CD4-positive, alpha-beta memory T cell (primary cell): ENCODE data around the gene FAF1. TPM values are rescaled to one million over a fixed set of nuclear protein-coding genes. Genes with fewer than 3 reads are reported as not detected.

Source experiments
- CTCF ChIA-PET: fragments of 350-600 bp; sonication (Branson Sonifier 250); formaldehyde crosslinking; loops from one replicate; lab custom pipeline; 2021; ENCODE audit warnings: inconsistent platforms; ENCODE audit not compliant: partially characterized antibody; lab: Charles Lee
- POLR2A ChIA-PET: fragments of 350-600 bp; sonication (Branson Sonifier 250); formaldehyde crosslinking; loops from one replicate; lab custom pipeline; 2021; ENCODE audit not compliant: partially characterized antibody; lab: Charles Lee
- DNase-seq, 5 donors: peaks; one replicate each; pipeline versions ENCODE4 v3.0.0 to v3.0.0-alpha.2; 2020 to 2022; ENCODE audit warnings: mixed read lengths in 1 of 5
- H3K27ac ChIP-seq: one replicate; pipeline ENCODE4 v1.7.0; 2013; ENCODE audit warnings: low read depth, low read length
- H3K27me3 ChIP-seq: 2 replicates; pipeline ENCODE4 v1.7.0; 2013; ENCODE audit warnings: mild to moderate bottlenecking, low read length, moderate library complexity; ENCODE audit not compliant: insufficient read depth
- H3K36me3 ChIP-seq: 2 replicates; pipeline ENCODE4 v1.7.0; 2013; ENCODE audit warnings: mild to moderate bottlenecking, low read length, moderate library complexity; ENCODE audit not compliant: insufficient read depth
- H3K4me1 ChIP-seq: 2 replicates; pipeline ENCODE4 v1.7.0; 2013; ENCODE audit warnings: mild to moderate bottlenecking, low read length, moderate library complexity; ENCODE audit not compliant: insufficient read depth
- H3K4me3 ChIP-seq, 2 donors: one replicate each; pipeline ENCODE4 v1.7.0; 2013; ENCODE audit warnings: low read length in 2 of 2, mild to moderate bottlenecking in 1 of 2
- H3K9me3 ChIP-seq, 2 donors: one replicate each; pipeline ENCODE4 v1.7.0; 2013; ENCODE audit warnings: low read length in 2 of 2, control low read depth in 1 of 2; ENCODE audit not compliant: control insufficient read depth in 1 of 2
- H3K27ac Mint-ChIP-seq, 7 donors: one replicate each; pipeline ENCODE4 v1.8.0; 2020 to 2021; ENCODE audit warnings: mixed read lengths in 7 of 7, mild to moderate bottlenecking in 6 of 7, inconsistent platforms in 3 of 7, moderate library complexity in 3 of 7
- H3K27me3 Mint-ChIP-seq, 2 donors: one replicate each; pipeline ENCODE4 v1.8.0; 2020 to 2021; ENCODE audit warnings: mixed read lengths in 2 of 2
- H3K36me3 Mint-ChIP-seq, 2 donors: one replicate each; pipeline ENCODE4 v1.8.0; 2020 to 2021; ENCODE audit warnings: mixed read lengths in 2 of 2, inconsistent platforms in 1 of 2, mild to moderate bottlenecking in 1 of 2
- H3K4me1 Mint-ChIP-seq, 4 donors: one replicate each; pipeline ENCODE4 v1.8.0; 2020 to 2021; ENCODE audit warnings: mixed read lengths in 4 of 4, mild to moderate bottlenecking in 1 of 4
- H3K4me3 Mint-ChIP-seq, 8 donors: one replicate each; pipeline ENCODE4 v1.8.0; 2020 to 2021; ENCODE audit warnings: mixed read lengths in 8 of 8, mild to moderate bottlenecking in 7 of 8, moderate library complexity in 6 of 8, inconsistent platforms in 3 of 8
- H3K9me3 Mint-ChIP-seq, 8 donors: one replicate each; pipeline ENCODE4 v1.8.0; 2020 to 2021; ENCODE audit warnings: mixed read lengths in 8 of 8, mild to moderate bottlenecking in 5 of 8, inconsistent platforms in 3 of 8, moderate library complexity in 1 of 8
- intact Hi-C: fragments of 100-400 bp; cut with micrococcal nuclease; formaldehyde crosslinking; loops from one replicate; pipeline ENCODE4 v1.15.1; 2023
- polyA plus RNA-seq, 2 donors: library from polyadenylated mRNA; unstranded; fragments of 300-500 nt; fragmentation: Illumina TruSeq; gene quantifications; one replicate each; pipeline ENCODE4 v1.2.3, GENCODE V29; 2021
- total RNA-seq, 2 experiments: library from RNA; stranded (reverse); gene quantifications; one replicate each; pipeline ENCODE4 v1.2.3, GENCODE V29; 2021

FAF1 gene
- total and polyA plus RNA-seq, 4 experiments from 2014 or later = 36.0 to 60.2 (median 53.9) TPM

DNA sequence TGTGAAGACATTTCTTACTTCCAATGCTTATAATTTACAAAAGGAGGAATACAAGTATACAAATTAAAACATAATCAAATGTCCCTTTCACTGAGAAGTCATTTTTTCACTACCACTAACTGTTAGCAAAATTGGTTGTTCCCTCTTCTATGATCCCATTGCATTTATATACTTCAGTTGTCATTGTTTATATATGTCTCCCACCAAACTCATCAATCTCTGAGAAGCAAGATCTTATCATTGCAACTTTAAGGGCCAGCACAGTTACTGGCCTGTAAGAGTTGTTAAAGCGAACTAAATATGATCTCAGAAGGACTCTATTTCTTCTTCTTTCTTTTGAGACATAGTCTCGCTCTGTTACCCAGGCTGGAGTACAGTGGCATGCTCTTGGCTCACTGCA lies 313.5 kb downstream of the FAF1 start:
- H3K36me3 Mint-ChIP-seq = peaks cover 25 to 32% of the 10 kb centered on the region in 2 donors
- no peak overlapping the region for H3K27ac ChIP-seq
- H3K4me1 ChIP-seq = no peaks in the 10 kb centered on the region
- DNase-seq = no peak
- POLR2A ChIA-PET = no interaction called here
- no peaks in the 10 kb centered on the region for H3K9me3 Mint-ChIP-seq
- no peaks in the 10 kb centered on the region for H3K36me3 ChIP-seq
- intact Hi-C loops = no loop called here
- H3K27me3 Mint-ChIP-seq = no peaks in the 10 kb centered on the region
- H3K27me3 ChIP-seq = no peaks in the 10 kb centered on the region
- no peaks in the 10 kb centered on the region for H3K9me3 ChIP-seq
- no peak overlapping the region for H3K4me3 ChIP-seq
- H3K4me3 Mint-ChIP-seq = no peak overlapping the region
- CTCF ChIA-PET = no interaction called here
- H3K27ac Mint-ChIP-seq = no peak overlapping the region
- peaks cover 0 to 3% (median 0%) of the 10 kb centered on the region in 4 donors for H3K4me1 Mint-ChIP-seq

DNA sequence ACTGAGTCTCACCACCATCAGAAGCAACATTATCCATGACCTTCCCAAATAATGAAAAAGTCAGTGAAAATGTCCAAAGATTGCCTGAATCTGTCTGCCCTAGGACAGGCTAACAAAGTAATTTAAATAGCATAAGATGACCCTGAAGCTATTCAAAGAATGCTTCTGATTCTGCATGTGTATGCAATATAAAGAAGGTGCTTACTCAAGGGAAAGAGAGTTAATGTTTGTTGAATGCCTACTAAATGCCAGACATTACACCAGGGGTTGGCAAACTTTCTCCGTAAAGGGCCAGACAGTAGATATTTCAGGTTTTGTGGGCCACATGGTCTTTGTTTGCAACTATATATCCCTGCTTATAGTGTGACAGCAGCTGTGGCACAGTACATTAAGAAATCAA lies 314.9 kb downstream of the FAF1 start:
- Mint-ChIP-seq H3K9me3 (no peaks in the 10 kb centered on the region), H3K4me1 (peaks cover 0 to 1% (median 0%) of the 10 kb centered on the region in 4 donors), H3K36me3 (peaks cover 26 to 32% of the 10 kb centered on the region in 2 donors), H3K27me3 (no peaks in the 10 kb centered on the region), H3K4me3 (no peak overlapping the region), H3K27ac (no peak overlapping the region)
- intact Hi-C loops = no loop called here
- Histone ChIP-seq H3K9me3 (no peaks in the 10 kb centered on the region), H3K4me3 (no peak overlapping the region), H3K27ac (no peak overlapping the region), H3K27me3 (no peaks in the 10 kb centered on the region), H3K4me1 (no peaks in the 10 kb centered on the region), H3K36me3 (no peaks in the 10 kb centered on the region)
- no peak for DNase-seq
- ChIA-PET POLR2A (no interaction called here), CTCF (no interaction called here)

DNA sequence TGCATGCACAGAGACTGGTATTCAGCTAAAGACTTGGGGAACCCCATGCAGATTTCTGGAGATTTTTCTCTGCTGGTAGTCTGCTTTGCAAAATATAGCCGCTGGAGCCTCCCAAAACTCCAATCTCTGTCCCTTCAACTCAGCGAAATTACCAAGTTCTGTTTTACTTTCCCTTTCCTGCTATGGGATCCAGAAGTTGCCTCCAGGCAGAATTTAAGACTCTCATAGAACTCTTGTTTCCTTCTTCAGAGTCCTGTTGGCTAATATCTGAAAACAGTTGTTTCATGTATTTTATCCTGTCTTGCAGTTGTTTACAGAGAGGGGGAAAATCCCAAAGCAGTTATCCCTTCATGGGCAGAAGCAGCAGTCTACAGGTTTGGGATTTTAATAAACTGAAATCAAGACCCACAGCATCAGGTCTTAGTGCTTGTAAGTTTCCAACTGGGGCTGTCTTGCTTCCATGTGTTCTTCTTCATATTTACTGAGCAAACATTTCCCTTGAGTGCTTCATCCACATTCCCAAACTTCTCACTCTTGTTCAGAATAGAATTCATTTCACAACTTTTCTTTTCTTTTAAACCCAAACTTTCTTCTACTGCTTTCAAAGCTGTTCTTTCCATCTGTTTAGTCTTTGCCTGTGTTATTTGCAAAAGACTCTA lies 315.5 kb downstream of the FAF1 start:
- no peaks in the 10 kb centered on the region for H3K36me3 ChIP-seq
- H3K4me3 Mint-ChIP-seq = no peak overlapping the region
- ChIA-PET POLR2A (no interaction called here), CTCF (no interaction called here)
- no peaks in the 10 kb centered on the region for H3K9me3 Mint-ChIP-seq
- no peaks in the 10 kb centered on the region for H3K27me3 ChIP-seq
- H3K27ac Mint-ChIP-seq = no peak overlapping the region
- no peaks in the 10 kb centered on the region for H3K9me3 ChIP-seq
- H3K4me1 ChIP-seq = no peaks in the 10 kb centered on the region
- H3K27ac ChIP-seq = no peak overlapping the region
- intact Hi-C loops = no loop called here
- peaks cover 26 to 32% of the 10 kb centered on the region in 2 donors for H3K36me3 Mint-ChIP-seq
- no peaks in the 10 kb centered on the region for H3K27me3 Mint-ChIP-seq
- H3K4me1 Mint-ChIP-seq = peaks cover 0 to 1% (median 0%) of the 10 kb centered on the region in 4 donors
- DNase-seq = no peak
- H3K4me3 ChIP-seq = no peak overlapping the region

DNA sequence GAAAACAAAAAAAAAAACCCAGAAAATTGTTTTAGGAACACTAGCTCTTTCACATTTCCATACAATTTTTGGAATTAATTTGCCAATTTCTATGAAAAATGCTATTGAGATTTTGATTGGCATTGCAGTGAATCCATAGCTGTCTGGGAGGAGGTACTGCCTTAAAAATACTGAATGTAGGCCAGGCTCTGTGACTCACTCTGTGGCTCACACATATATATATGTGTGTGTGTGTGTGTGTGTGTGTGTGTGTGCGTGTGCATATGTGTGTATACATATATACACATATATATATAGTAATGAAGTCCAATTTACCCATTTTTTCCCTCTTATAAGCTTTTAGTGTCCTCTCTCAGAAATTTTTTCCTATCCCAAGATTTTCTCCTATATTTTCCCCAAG lies 322.6 kb downstream of the FAF1 start:
- H3K4me1 Mint-ChIP-seq = peaks cover 0 to 1% (median under 1%) of the 10 kb centered on the region in 4 donors
- H3K9me3 ChIP-seq = no peaks in the 10 kb centered on the region
- ChIA-PET POLR2A (no interaction called here), CTCF (interaction anchor here (0.9 kb wide), 1 partner anchor 9 kb away, joined by 3 read pairs; no protein-coding TSS in a partner anchor)
- no peak overlapping the region for H3K4me3 ChIP-seq
- intact Hi-C loops = no loop called here
- no peak overlapping the region for H3K4me3 Mint-ChIP-seq
- H3K27ac ChIP-seq = no peak overlapping the region
- no peaks in the 10 kb centered on the region for H3K4me1 ChIP-seq
- H3K9me3 Mint-ChIP-seq = peaks cover 0 to 3% (median 0%) of the 10 kb centered on the region in 8 donors
- no peaks in the 10 kb centered on the region for H3K27me3 ChIP-seq
- no peaks in the 10 kb centered on the region for H3K36me3 ChIP-seq
- no peak overlapping the region for H3K27ac Mint-ChIP-seq
- no peaks in the 10 kb centered on the region for H3K27me3 Mint-ChIP-seq
- no peak for DNase-seq
- H3K36me3 Mint-ChIP-seq = peaks cover 5% of the 10 kb centered on the region in 2 donors

DNA sequence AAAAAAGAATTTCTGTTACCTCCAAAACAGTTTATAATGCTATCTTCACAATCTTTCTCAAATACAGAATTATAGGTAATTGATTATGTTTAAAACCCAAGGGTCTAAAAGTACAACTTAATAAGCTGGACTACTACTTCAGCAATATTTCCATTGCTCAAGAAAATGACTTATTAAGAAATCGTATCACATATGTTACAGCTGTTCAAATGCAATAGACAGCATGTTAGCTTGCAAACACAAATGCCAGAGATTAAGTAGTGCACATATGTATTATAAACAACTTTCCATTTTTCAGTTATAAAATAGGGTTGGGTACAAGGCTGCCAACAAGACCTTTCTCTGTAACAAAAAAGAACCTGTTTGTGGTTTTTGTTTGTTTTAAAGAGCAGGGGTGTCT lies 325.8 kb downstream of the FAF1 start:
- Histone ChIP-seq H3K36me3 (no peaks in the 10 kb centered on the region), H3K27me3 (no peaks in the 10 kb centered on the region), H3K4me3 (no peak overlapping the region), H3K9me3 (no peaks in the 10 kb centered on the region), H3K27ac (no peak overlapping the region), H3K4me1 (peaks cover 3% of the 10 kb centered on the region)
- H3K36me3 Mint-ChIP-seq = peaks cover 1 to 9% of the 10 kb centered on the region in 2 donors
- DNase-seq = no peak
- no peak overlapping the region for H3K4me3 Mint-ChIP-seq
- H3K4me1 Mint-ChIP-seq = peaks cover 0 to 3% (median under 1%) of the 10 kb centered on the region in 4 donors
- CTCF ChIA-PET = no interaction called here
- intact Hi-C loops = no loop called here
- POLR2A ChIA-PET = interaction anchor here (0.7 kb wide), 1 partner anchor 29 kb away, joined by 6 read pairs; no protein-coding TSS in a partner anchor
- no peak overlapping the region for H3K27ac Mint-ChIP-seq
- H3K27me3 Mint-ChIP-seq = no peaks in the 10 kb centered on the region
- peaks cover 0 to 3% (median 0%) of the 10 kb centered on the region in 8 donors for H3K9me3 Mint-ChIP-seq

DNA sequence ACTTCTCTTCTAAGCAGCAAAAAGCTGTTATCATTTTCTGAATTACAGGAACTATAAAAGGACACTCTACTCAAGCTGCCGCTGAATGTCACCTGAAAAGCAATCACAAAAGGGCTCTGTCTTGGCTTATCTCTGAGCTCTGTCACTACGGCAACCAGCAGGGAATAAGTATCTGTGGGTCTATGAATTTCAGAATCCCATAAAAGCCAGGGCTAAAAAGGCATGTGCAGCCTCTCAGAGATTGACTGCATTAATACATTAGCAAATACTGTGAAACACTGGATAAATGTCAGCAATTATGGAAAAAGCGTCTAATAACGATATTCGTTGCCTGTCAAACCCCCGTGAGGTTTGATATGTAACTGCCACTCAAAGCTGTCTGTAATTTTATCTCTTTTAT lies 326.6 kb downstream of the FAF1 start:
- intact Hi-C loops = no loop called here
- CTCF ChIA-PET = interaction anchor here (0.9 kb wide), 1 partner anchor 30 kb away, joined by 3 read pairs; no protein-coding TSS in a partner anchor
- H3K4me3 ChIP-seq = no peak overlapping the region

DNA sequence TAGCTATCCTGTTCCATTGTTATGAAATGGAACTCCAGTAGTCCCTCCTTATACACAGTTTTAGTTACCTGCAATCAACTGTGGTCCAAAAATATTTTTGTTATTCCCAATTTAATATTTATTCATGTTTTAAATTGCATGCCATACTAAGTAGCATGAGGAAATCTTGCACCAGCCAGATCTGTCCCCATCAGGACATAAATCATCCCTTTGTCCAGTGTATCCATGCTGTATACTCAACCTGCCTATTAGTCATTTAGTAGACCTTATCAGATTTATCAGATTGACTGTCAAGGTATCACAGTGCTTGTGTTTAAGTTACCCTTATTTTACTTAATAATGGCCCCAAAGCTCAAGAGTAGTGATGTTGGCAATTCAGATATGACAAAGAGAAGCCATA lies 328.9 kb downstream of the FAF1 start:
- intact Hi-C loops = no loop called here
- Histone ChIP-seq H3K4me3 (no peak overlapping the region), H3K4me1 (peaks cover 3% of the 10 kb centered on the region), H3K9me3 (no peaks in the 10 kb centered on the region), H3K27ac (no peak overlapping the region), H3K36me3 (no peaks in the 10 kb centered on the region), H3K27me3 (no peaks in the 10 kb centered on the region)
- peaks cover 0 to 3% (median under 1%) of the 10 kb centered on the region in 4 donors for H3K4me1 Mint-ChIP-seq
- no peaks in the 10 kb centered on the region for H3K9me3 Mint-ChIP-seq
- POLR2A ChIA-PET = no interaction called here
- H3K27me3 Mint-ChIP-seq = no peaks in the 10 kb centered on the region
- H3K4me3 Mint-ChIP-seq = no peak overlapping the region
- H3K36me3 Mint-ChIP-seq = peaks cover 0 to 9% of the 10 kb centered on the region in 2 donors
- H3K27ac Mint-ChIP-seq = peak overlapping the region in 1 of 7 donors; percentile 5
- DNase-seq = no peak
- CTCF ChIA-PET = no interaction called here

More for the DNA sequence above, 326.6 kb downstream of the FAF1 start:
- H3K4me3 Mint-ChIP-seq = no peak overlapping the region
- no peak for DNase-seq
- no peaks in the 10 kb centered on the region for H3K9me3 ChIP-seq
- no peaks in the 10 kb centered on the region for H3K27me3 Mint-ChIP-seq
- H3K4me1 Mint-ChIP-seq = peaks cover 0 to 3% (median under 1%) of the 10 kb centered on the region in 4 donors
- peaks cover 0 to 9% of the 10 kb centered on the region in 2 donors for H3K36me3 Mint-ChIP-seq
- no peak overlapping the region for H3K27ac ChIP-seq
- H3K27ac Mint-ChIP-seq = peak overlapping the region in 1 of 7 donors; percentile 35
- H3K4me1 ChIP-seq = peaks cover 3% of the 10 kb centered on the region
- H3K27me3 ChIP-seq = no peaks in the 10 kb centered on the region
- peaks cover 0 to 3% (median 0%) of the 10 kb centered on the region in 8 donors for H3K9me3 Mint-ChIP-seq
- no peaks in the 10 kb centered on the region for H3K36me3 ChIP-seq
- POLR2A ChIA-PET = no interaction called here
